GM18508 (cell line): ENCODE measurements around the gene HSD11B2.

Experiments
- ATAC-seq: cut with Tn5 transposase; IDR thresholded peaks from one replicate; pipeline ENCODE4 v1.9.1; 2021; ENCODE audit warnings: moderate number of reproducible peaks; ENCODE audit not compliant: insufficient read depth, unreplicated experiment

Gene HSD11B2

DNA sequence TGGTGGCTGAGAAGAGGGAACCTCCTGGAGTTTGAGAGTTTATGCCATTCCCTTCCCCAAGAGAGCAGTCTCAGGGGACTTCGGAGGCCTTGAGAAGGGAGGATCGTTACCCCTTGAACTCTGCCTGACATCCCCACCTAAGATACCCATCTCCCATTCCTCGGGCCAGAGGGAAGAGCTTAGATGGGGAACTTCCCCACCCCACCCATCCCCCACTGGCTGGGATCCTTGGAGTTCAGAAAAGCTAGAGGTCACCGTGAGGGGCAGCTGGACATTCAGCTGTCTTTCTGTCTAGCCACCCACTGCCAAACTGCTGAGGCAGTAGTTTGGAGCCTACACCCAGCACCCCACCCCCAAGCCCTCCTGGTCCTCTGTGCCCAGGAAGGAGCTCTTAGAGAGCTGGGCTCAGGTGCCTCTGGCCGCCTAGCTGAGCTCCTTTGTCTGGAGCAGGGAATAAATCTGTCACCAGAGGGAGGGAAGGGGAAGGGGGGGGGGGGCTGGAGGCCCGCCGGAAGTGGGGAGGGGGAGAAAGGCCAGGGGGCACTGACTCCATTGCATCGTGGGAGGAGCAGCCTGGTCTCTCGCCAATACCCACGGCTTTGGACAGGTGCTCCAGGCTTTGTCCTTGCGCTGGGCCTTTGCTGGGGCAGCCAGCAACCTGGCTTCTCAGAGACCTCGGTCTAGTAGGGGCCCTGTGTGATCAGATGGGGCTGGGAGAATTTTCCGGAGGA is 1.0 kb downstream of the HSD11B2 start:
- ATAC-seq = no peak

DNA sequence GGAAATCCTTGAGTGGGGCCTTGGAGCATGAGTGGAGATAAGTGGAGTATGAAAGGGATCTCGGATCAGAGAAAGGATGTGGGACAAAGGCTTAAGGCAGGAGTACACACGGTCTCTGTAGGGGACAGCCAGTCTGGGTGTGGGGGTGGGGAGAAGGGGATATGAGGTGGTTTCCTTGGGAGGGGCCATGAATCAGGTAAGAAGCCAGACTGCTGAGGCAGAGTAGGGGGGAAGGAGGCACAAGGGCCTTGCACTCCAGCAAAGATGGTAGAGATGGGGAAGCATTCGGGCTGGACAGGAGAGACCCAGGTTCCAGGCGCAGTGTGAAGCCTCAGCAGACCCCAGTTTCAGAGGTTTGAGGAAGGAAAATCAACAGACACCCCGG is 1.6 kb downstream of the HSD11B2 start:
- no peak for ATAC-seq

DNA sequence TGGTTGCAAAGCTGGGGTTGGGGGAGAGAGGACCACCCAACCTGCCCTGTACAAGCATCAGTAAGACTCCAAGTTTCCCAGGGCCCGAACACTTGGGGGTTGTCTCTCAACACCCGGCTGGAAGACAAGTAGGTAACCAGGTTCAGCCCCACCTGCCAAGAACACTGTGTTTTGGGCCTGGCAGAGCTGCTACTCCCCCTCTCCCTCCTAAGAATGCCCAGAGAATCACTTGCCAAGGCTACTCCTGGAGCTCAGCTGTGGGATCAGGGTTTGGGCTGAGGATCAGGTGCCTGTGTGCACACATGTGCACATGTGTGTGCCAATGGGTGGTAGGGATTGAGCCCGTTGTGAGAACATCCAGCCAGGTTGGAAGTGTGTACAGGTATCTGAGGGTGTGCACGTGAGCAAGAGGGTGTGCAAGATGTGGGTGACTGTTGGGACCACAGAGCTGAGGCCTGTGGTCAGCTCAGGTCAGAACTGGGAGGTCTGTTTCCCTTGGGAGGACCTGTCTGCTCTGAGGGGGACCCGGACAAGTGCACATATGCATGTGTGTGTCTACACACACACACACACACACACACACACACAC is 2.3 kb downstream of the HSD11B2 start:
- ATAC-seq = no peak

DNA sequence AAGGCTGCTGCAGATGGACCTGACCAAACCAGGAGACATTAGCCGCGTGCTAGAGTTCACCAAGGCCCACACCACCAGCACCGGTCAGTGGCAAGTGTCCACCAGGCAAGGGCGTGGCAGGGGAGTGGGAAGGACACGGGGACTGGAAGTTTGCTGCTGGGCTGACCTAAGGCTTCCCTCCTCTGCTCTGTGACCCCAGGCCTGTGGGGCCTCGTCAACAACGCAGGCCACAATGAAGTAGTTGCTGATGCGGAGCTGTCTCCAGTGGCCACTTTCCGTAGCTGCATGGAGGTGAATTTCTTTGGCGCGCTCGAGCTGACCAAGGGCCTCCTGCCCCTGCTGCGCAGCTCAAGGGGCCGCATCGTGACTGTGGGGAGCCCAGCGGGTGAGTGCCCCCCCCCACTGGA is 4.8 kb downstream of the HSD11B2 start:
- ATAC-seq = no peak

DNA sequence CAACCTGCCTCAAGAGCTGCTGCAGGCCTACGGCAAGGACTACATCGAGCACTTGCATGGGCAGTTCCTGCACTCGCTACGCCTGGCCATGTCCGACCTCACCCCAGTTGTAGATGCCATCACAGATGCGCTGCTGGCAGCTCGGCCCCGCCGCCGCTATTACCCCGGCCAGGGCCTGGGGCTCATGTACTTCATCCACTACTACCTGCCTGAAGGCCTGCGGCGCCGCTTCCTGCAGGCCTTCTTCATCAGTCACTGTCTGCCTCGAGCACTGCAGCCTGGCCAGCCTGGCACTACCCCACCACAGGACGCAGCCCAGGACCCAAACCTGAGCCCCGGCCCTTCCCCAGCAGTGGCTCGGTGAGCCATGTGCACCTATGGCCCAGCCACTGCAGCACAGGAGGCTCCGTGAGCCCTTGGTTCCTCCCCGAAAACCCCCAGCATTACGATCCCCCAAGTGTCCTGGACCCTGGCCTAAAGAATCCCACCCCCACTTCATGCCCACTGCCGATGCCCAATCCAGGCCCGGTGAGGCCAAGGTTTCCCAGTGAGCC is 5.8 kb downstream of the HSD11B2 start:
- ATAC-seq = no peak

DNA sequence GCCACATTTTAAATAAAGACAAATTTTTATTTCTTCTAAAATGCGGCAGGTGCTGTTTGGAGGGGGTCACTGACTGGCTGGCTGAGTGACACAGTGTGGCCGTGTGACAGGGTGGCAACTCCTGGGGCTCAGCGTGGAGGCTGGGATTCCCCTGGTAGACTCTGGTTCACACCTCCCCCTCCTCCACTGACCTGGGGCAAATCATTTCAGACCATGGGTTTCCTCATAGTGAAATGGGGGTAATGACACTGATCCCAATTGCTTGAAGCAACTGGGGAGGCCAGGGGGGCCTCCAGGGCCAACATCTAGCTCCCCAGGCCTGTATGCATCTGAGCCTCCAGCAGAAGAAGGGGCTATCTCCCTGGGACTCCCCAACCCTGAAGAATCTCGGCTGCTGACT is 6.6 kb downstream of the HSD11B2 start:
- ATAC-seq = no peak

DNA sequence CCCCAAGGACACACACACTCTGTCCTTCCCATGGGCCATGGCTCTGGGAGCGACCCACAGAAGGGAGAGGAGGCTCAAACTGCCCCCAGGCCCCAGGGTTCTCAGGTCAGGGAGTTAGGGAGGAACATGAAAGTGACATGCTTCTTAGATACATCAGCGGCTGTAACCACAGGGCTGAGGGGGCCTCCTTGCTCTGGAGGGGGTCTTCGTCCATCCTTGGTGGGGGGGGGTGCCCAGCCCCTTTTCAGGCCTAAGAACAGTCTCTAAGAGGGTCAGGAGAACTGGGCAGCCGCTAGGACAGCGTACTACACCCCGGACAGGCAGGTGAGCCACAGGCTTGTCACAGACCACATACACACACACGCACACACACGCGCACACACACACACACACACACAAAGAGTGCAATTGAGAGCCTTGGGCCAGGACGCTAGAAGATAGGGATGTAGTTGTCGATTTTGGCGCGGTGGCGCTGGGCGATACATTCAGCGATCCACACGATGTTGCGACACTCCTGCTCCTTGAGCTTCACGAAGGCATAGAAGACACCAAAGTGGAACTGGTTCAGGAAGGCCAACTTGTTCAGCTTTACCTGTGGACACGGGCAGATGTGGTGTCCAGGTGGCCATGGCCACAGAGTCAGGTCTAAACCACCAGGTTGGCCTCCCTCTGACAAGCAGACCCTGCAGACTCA is 7.3 kb downstream of the HSD11B2 start:
- no peak for ATAC-seq

DNA sequence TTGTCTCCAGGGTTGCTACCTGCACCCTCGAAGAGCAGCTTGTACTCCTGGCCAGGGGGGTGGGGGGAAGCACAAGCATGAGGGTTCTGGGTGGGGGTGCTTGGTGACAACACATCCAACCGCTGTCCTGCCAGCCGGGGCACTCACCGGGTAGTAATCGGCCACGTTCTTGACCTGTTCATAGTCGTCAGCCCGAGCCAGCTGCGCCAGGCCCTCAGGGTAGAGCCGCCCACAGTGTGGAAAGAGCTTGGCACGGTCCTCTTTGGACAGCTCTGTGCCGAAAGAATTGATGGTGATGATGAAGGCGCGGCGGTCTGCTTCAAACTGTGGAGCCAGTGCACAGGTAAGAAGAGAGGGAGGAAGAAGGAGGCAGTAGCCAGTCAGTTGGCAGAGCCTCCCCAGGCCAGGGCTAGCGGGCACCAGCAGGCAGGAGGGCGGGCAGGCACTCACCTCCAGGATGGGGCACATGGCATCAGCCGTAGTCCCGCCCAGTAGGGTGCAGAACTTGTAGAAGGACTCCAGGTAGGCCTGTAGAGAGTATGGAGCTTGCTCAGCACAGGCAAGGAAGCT is 8.0 kb downstream of the HSD11B2 start:
- no peak for ATAC-seq

DNA sequence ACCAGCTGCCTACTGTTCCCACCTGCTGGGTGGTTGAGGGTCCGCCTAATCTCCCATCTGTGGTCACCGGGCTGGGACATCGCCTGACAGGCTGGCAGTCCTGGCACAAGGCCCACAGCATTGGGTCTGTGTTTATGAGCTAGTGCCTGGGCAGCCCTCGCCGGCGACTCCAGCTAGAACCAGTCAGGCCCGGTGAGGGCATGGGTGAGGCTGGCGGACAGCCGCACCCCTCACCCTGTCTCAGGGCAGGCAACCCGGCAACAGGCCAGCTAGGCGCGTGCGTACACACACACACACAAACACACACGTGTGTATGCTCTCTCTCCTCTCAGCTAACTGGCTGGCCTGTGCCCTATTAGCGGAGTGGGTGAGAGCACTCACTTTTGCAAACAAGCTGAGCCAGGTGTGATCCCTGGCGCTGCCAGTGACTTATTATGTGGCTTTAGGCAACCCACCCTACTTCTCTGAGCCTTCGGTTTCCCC is 10.4 kb downstream of the HSD11B2 start:
- ATAC-seq = no peak

DNA sequence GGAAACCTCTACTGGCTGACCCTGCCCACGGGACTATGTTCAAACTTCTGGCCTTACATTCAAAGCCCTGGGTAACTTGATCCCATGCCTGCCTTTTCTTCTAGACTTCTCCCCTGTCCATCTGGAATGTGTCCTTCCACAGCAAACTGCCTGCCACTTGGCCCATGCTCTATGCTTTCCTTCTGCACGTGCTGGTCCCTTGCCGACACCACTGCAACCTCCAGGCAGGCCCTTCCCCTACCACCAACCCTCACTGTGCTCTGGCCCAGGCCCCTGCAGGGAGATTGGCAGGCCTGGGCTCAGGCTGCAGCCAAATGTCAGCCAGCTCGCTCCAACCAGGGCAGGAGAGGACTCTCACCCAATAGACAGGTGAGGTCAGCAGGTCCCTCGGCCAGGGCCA is 11.0 kb downstream of the HSD11B2 start:
- no peak for ATAC-seq

DNA sequence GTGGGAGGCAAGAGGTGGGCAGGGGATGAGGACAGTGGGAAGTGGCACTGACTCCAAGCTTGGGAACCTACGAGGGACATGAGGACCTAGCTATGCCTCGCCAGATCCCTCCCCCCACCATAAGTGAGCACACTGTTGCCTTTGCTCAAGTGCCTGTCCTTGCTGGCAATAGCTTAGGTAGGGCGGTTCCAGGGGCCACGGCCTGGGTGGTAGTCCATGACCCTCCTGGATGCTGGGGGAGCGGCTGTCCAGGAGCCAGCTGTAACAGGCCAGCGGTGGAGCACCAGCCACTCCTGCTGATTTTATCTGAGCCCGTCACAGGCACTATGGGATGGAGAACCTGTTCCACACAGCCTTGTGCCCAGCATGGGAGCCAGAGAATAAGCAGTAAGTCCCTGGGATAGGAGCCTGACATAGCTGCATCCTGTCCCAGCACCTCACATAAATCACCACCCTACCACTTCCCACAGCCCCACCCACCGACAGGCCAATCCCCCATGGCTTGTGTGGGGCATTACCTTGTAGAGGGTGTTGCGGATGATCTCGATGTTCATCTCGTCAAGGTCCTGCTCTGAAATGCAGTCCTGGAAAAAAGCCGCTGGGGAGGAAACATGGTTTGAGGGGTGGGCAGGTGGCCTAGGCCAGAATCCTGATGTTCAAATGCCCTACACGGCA is 11.8 kb downstream of the HSD11B2 start:
- ATAC-seq = no peak

DNA sequence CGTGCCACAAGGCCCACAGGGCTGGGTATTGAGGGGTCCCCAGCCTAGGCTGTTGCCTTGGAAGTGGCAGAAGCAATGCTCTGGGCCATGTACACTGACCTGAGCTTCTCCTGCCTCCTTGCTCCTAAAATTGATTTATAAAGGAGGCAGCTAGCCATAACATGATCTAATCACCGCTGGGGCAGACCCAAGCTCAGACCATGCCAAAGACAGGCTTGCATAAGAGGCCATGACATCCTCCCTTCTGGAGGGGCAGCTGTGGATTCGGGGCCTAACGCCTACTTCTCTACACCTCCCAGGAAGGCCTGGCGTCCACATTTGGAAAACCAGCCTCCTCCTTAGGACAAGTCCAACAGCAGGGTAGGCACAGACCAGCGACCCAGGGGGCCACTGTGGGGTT is 12.3 kb downstream of the HSD11B2 start:
- no peak for ATAC-seq

DNA sequence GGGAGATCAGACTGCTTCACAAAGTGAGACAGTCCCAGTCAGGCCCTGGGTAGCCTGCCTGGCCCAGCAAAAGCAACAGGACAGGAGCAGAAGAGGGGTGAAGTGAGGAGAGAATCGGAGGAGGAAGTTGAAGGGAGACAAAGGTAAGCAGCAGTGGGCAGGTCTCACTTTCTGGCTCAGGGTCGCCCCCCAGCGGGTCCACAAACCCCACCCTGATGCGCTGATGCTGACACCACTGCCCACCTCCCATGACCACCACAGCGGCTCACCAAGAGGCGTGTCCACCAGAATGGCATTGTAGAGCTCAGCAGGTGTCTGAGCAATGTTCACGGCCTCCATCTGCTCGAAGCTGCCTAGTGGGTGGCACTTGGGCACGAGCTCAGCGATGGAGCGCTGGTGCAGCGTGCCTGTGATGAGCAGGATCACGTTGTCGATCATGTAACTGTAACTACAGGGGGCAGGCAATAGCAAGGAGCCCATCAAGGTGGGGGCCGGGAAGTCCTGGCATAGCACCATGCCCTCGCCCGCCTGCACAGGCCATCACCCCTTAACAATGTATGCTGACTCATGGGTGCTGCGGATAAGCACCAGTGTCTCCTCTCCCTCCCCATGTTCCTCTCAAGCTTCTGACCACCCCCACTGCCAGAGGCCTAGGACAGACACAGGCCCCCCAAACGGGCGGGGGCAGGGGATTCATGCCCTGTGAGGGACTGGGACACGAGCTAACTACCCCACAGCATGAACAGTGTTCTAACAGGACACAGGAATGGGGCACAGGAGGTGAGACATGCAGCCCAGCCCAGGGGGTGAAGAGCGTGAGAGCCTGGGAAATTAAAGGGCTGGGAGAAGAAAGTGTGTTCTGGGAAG is 13.6 kb downstream of the HSD11B2 start:
- ATAC-seq = no peak

DNA sequence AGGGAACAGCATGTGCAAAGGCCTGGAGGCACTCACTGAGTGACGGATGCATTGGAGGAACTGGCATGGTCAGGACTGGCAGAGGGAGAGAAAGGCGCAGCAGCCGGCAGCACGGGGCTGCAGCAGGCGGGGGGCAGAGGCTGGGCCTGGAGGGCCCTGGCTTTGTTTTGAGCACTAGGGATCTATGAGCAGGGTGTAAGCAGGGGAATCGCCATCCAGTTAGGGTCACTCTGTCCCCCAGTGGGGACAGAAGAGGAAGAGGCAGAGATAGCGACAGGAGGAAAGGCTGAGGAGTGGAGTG is 14.2 kb downstream of the HSD11B2 start:
- no peak for ATAC-seq

DNA sequence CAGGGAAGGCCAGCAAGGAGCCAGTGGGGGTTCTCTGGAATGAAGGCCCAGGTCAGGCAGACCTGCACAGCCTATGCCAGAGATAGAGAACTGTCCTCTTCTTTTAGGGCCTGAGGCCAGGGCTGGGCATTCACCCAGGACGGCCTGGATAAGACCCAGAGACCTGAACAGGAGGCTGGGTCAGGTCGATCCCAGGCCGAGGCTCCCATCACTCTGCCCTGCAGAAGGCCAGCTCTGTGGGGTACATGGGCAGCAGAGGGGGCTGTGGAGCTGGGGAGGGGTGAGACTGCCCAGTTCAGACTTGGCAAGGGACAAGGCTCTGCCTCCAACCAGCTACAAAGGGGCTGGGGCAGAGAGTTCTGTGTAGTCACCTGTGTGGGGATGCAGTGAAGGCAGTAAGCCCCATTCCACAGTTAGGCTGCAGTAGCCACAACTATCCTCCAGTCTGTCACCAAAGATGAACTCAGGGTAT is 14.6 kb downstream of the HSD11B2 start:
- no peak for ATAC-seq

DNA sequence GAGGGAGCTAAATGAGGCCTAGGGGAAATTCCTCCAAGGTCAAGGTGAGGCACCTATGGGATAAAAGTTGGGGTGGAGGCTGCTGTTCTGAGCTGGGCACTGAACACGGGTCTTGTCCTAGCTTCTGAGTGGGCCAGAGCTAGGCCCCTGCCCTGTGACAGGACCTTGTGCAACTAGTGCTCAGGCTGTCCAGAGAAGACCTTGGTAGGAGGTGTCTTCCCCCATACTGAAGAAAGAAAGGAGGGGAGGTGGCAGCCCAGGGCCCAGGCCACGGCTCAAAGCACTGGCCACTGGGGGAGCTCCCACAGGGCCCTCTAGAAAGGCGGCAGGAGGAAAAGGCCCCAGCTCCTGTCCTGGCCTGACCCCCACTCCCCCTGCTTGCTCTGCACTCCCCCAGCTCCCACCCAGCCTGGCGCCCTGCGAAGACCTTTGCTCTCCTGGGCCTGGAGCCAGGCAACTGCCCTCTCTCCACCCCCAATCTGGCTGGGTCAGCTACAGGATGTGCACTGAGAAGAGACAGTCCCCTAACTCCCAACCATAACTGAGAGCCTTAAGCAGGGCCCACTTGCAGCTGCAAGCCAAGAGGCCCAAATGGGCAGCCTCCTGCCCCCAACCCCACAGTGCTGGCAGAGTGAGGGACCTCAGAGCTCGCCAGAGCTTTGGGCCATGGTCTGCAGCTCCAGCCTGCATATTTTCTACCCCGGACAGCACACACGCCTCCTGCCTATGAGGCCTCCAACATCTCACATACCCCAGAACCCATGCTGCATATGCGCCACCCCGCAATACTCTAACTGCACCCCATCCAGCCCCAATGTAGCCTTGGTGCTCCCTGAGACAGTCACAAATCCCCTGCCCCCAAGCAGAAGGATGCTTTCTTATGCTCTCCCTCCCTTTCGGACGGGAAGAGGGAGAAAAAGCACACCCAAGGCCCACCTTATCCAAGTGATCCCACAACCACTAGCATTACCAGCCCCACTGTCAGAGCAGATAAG is 15.3 kb downstream of the HSD11B2 start:
- no peak for ATAC-seq

DNA sequence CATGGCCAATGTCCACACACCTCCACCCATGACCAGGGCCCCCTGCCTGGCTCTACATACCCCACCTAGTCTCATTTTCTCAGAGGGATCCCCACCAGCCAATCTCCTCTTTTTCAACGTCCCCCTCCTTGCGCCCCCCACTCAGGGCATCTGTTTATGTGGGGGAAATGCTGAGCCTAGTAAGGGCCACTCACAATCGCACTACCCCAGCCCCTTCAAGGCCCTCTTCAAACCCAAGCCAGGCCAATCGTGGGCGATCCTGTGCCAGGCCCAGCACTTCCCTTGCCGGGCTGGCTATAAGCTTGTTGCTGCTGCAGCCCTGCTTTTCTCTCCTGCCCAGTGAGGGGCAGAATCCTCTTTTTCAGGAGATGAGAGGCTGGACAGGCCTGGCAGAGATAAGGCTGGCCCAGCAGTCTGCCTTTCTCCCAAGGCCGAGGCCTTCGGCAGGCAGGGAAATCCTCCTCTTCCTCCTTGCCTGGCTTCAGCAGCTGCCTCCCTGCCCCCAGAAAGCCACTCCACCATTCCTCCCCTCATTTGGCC is 16.1 kb downstream of the HSD11B2 start:
- no peak for ATAC-seq

DNA sequence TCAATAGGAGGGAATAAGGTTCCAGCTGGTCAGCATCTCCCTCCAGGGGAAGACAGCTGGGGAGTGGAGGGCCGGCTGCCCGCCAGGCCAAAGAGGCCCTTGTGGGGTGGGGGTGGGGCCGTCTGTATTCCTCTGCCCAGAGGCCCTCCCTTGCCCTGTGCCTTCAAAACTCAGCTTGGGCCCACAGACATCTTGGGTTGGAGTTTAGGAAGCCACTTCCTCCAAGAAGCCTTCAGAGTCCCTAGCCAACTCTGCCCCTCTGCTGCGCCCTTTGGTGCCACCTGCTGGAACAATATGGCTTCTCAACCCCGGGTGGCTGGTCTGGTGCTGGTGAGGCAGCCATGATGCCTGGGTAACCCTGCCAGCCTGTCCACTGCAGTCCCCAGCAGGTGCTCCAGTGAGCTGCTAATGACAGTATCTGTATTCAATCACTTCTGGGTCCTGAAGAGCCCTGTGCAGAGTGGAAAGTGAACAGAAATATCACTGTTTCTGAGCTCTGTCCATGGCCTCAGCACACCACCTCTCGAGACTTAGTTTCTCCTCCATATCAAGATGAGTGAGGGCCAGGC is 16.7 kb downstream of the HSD11B2 start:
- ATAC-seq = no peak
